ENCODE measurements around the gene CRABP2. TPM values are rescaled to one million over a fixed set of nuclear protein-coding genes. Genes with fewer than 3 reads are reported as not detected.

The CRABP2 gene
- total and polyA plus RNA-seq, 2 of the 13 experiments (the other 11 are each of a cell fraction or from before 2014, with no cell fraction given), result 0.40 to 0.60 TPM

DNA sequence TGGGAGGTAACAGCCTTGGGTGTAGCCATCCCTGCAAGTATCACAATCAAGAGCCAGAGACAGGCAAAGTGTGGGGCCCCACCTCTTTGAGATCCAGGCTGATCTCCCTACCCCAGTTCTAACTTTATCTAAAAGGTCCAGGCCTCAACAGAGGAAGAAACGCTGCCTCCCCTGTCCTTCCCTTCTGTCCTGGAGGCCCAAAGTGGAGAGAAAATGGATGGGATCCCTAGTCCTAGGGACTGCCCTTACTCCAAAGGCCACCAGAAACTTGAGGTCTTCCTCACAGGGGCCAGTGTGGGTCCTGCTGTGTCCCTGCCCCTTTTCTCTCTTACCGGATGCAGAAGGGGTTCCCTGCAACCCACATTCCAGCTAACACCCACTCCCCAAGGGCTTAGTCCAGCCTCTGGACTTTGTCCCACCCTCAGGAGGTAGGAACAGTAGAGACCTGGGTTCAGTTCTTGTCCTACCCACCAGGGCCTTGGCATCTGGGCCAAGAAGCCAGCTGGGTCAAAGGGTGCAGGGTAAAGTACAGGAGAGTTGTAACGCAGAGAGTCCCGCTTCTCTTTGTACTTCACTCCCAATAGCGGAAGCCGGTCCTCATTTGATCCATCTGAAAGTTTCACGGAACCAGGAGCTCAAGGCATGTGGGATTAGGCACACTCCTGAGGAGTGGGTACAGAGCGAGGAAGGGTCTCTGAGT is 44.2 kb upstream of the CRABP2 start (continued):
- TF ChIP-seq, protein P1, sequence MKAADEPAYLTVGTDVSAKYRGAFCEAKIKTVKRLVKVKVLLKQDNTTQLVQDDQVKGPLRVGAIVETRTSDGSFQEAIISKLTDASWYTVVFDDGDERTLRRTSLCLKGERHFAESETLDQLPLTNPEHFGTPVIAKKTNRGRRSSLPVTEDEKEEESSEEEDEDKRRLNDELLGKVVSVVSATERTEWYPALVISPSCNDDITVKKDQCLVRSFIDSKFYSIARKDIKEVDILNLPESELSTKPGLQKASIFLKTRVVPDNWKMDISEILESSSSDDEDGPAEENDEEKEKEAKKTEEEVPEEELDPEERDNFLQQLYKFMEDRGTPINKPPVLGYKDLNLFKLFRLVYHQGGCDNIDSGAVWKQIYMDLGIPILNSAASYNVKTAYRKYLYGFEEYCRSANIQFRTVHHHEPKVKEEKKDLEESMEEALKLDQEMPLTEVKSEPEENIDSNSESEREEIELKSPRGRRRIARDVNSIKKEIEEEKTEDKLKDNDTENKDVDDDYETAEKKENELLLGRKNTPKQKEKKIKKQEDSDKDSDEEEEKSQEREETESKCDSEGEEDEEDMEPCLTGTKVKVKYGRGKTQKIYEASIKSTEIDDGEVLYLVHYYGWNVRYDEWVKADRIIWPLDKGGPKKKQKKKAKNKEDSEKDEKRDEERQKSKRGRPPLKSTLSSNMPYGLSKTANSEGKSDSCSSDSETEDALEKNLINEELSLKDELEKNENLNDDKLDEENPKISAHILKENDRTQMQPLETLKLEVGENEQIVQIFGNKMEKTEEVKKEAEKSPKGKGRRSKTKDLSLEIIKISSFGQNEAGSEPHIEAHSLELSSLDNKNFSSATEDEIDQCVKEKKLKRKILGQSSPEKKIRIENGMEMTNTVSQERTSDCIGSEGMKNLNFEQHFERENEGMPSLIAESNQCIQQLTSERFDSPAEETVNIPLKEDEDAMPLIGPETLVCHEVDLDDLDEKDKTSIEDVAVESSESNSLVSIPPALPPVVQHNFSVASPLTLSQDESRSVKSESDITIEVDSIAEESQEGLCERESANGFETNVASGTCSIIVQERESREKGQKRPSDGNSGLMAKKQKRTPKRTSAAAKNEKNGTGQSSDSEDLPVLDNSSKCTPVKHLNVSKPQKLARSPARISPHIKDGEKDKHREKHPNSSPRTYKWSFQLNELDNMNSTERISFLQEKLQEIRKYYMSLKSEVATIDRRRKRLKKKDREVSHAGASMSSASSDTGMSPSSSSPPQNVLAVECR (CRISPR knock-in tag; IDR thresholded peaks at IDR 0.05; ENCODE audit: borderline replicate concordance), result peak; percentile 42
- TF ChIP-seq STAG1 (CRISPR knock-in tag; IDR thresholded peaks at IDR 0.05) (no peak), ZMYM3 (CRISPR knock-in tag; IDR thresholded peaks at IDR 0.05) (no peak), ZNF224 (CRISPR knock-in tag; IDR thresholded peaks at IDR 0.05) (no peak), ZNF44 (CRISPR knock-in tag; IDR thresholded peaks at IDR 0.05) (no peak), KDM6A (CRISPR knock-in tag; IDR thresholded peaks at IDR 0.05; ENCODE audit: low read depth) (no peak), ZNF746 (CRISPR knock-in tag; IDR thresholded peaks at IDR 0.05) (no peak), SMAD9 (CRISPR knock-in tag; IDR thresholded peaks at IDR 0.05) (no peak), MED8 (CRISPR knock-in tag; IDR thresholded peaks at IDR 0.05; ENCODE audit: insufficient replicate concordance) (no peak), NBN (conservative IDR thresholded peaks at IDR 0.05) (no peak), ZNF772 (CRISPR knock-in tag; IDR thresholded peaks at IDR 0.05) (no peak), ZFP36L1 (CRISPR knock-in tag; IDR thresholded peaks at IDR 0.05) (no peak), ZFY (CRISPR knock-in tag; IDR thresholded peaks at IDR 0.05) (peak; percentile 66), CENPT (CRISPR knock-in tag; IDR thresholded peaks at IDR 0.05; ENCODE audit: low read depth) (no peak), NFIC (IDR thresholded peaks at IDR 0.05; ENCODE audit: low read length) (no peak), NFKB2 (CRISPR knock-in tag; IDR thresholded peaks at IDR 0.05; ENCODE audit: borderline replicate concordance) (no peak), ARNTL (CRISPR knock-in tag; IDR thresholded peaks at IDR 0.05) (no peak), ZNF563 (CRISPR knock-in tag; IDR thresholded peaks at IDR 0.05) (no peak), RELA (CRISPR knock-in tag; IDR thresholded peaks at IDR 0.05) (no peak)
- TF ChIP-seq, protein P2, sequence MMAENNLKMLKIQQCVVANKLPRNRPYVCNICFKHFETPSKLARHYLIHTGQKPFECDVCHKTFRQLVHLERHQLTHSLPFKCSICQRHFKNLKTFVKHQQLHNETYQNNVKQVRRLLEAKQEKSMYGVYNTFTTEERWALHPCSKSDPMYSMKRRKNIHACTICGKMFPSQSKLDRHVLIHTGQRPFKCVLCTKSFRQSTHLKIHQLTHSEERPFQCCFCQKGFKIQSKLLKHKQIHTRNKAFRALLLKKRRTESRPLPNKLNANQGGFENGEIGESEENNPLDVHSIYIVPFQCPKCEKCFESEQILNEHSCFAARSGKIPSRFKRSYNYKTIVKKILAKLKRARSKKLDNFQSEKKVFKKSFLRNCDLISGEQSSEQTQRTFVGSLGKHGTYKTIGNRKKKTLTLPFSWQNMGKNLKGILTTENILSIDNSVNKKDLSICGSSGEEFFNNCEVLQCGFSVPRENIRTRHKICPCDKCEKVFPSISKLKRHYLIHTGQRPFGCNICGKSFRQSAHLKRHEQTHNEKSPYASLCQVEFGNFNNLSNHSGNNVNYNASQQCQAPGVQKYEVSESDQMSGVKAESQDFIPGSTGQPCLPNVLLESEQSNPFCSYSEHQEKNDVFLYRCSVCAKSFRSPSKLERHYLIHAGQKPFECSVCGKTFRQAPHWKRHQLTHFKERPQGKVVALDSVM (CRISPR knock-in tag; IDR thresholded peaks at IDR 0.05), result no peak
- TF ChIP-seq, protein P3, sequence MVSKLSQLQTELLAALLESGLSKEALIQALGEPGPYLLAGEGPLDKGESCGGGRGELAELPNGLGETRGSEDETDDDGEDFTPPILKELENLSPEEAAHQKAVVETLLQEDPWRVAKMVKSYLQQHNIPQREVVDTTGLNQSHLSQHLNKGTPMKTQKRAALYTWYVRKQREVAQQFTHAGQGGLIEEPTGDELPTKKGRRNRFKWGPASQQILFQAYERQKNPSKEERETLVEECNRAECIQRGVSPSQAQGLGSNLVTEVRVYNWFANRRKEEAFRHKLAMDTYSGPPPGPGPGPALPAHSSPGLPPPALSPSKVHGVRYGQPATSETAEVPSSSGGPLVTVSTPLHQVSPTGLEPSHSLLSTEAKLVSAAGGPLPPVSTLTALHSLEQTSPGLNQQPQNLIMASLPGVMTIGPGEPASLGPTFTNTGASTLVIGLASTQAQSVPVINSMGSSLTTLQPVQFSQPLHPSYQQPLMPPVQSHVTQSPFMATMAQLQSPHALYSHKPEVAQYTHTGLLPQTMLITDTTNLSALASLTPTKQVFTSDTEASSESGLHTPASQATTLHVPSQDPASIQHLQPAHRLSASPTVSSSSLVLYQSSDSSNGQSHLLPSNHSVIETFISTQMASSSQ (IDR thresholded peaks at IDR 0.05; ENCODE audit: low read depth), result no peak
- TF ChIP-seq, protein P3 (CRISPR knock-in tag; IDR thresholded peaks at IDR 0.05; ENCODE audit: borderline replicate concordance), result no peak
